Parathyroid adenoma (tissue), 2 donors: ENCODE results near the gene CDH13.
"Not testable (repeated sequence)": the region's sequence is repeated elsewhere in the genome, so short reads cannot be mapped to it uniquely, and the experiment has no call there.

Source experiments
- H2AFZ ChIP-seq: fragments of 300-600 bp; sonication (generic); one replicate; pipeline ENCODE4 v1.7.0; 2017; ENCODE audit warnings: antibody characterized with exemption, mild to moderate bottlenecking
- H3K27ac ChIP-seq: fragments of 300-600 bp; sonication (generic); one replicate; pipeline ENCODE4 v1.7.0; 2017
- H3K27me3 ChIP-seq: fragments of 300-600 bp; sonication (generic); one replicate; pipeline ENCODE4 v1.7.0; 2017; ENCODE audit warnings: low read length; ENCODE audit not compliant: control insufficient read depth, insufficient read depth
- H3K36me3 ChIP-seq: fragments of 300-600 bp; sonication (generic); one replicate; pipeline ENCODE4 v1.7.0; 2017; ENCODE audit warnings: low read length; ENCODE audit not compliant: control insufficient read depth, insufficient read depth
- H3K4me1 ChIP-seq: fragments of 300-600 bp; sonication (generic); one replicate; pipeline ENCODE4 v1.7.0; 2017; ENCODE audit warnings: control low read depth
- H3K4me2 ChIP-seq: fragments of 300-600 bp; sonication (generic); one replicate; pipeline ENCODE4 v1.7.0; 2017; ENCODE audit warnings: low read length
- H3K4me3 ChIP-seq: fragments of 300-600 bp; sonication (generic); one replicate; pipeline ENCODE4 v1.7.0; 2017; ENCODE audit warnings: low read depth, low read length
- H3K79me2 ChIP-seq: fragments of 300-600 bp; sonication (generic); one replicate; pipeline ENCODE4 v1.7.0; 2017; ENCODE audit warnings: control low read depth
- H3K9ac ChIP-seq: fragments of 300-600 bp; sonication (generic); one replicate; pipeline ENCODE4 v1.7.0; 2017; ENCODE audit warnings: mild to moderate bottlenecking
- H3K9me3 ChIP-seq: fragments of 300-600 bp; sonication (generic); one replicate; pipeline ENCODE4 v1.7.0; 2017; ENCODE audit warnings: low read length; ENCODE audit not compliant: control insufficient read depth
- TF ChIP-seq, protein P1 (sequence below): fragments of 300-600 bp; sonication (generic); IDR thresholded peaks from one replicate; pipeline ENCODE4 v1.7.0; 2017; ENCODE audit warnings: antibody characterized with exemption, mild to moderate bottlenecking
- donor health status: primary hyperparathyroidism.

Gene CDH13

DNA sequence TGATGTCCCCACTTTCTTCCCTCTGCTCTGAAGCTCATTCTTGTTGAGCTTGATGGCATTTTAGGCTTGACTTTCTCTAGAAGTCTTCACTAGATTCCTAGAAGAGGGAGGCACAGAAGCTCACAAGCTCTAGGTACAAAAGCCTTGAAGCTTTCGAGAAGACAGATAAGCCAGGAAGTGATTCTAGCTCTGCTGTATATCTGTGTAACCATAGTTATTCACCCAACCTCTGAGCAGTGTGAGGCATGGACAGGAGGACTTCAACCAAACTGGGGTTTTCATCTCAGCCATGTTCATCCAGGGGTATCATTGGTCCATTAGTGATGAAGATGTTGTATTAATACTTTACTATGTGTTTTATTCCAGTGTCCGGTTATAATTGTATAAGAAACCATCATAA is 299.7 kb downstream of the CDH13 start:
- TF ChIP-seq, protein P1, sequence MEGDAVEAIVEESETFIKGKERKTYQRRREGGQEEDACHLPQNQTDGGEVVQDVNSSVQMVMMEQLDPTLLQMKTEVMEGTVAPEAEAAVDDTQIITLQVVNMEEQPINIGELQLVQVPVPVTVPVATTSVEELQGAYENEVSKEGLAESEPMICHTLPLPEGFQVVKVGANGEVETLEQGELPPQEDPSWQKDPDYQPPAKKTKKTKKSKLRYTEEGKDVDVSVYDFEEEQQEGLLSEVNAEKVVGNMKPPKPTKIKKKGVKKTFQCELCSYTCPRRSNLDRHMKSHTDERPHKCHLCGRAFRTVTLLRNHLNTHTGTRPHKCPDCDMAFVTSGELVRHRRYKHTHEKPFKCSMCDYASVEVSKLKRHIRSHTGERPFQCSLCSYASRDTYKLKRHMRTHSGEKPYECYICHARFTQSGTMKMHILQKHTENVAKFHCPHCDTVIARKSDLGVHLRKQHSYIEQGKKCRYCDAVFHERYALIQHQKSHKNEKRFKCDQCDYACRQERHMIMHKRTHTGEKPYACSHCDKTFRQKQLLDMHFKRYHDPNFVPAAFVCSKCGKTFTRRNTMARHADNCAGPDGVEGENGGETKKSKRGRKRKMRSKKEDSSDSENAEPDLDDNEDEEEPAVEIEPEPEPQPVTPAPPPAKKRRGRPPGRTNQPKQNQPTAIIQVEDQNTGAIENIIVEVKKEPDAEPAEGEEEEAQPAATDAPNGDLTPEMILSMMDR, result no peak
- no peaks in the 10 kb centered on the region for H3K79me2 ChIP-seq
- H3K36me3 ChIP-seq, result no peaks in the 10 kb centered on the region
- no peaks in the 10 kb centered on the region for H3K4me1 ChIP-seq
- H3K9ac ChIP-seq, result no peak overlapping the region
- no peaks in the 10 kb centered on the region for H3K27me3 ChIP-seq
- H3K27ac ChIP-seq, result no peak overlapping the region
- no peak overlapping the region for H2AFZ ChIP-seq
- H3K4me2 ChIP-seq, result no peak overlapping the region
- no peaks in the 10 kb centered on the region for H3K9me3 ChIP-seq
- H3K4me3 ChIP-seq, result no peak overlapping the region

- not testable (repeated sequence) for H3K36me3 ChIP-seq, H3K9ac ChIP-seq, H3K27me3 ChIP-seq, H3K9me3 ChIP-seq, H3K4me1 ChIP-seq, H3K4me3 ChIP-seq, H2AFZ ChIP-seq, H3K4me2 ChIP-seq, H3K27ac ChIP-seq, H3K79me2 ChIP-seq
These were observed 307.2 kb downstream of the CDH13 start for GRCh38 chr16:82933933-82934332.

- Histone ChIP-seq H3K79me2 (no peaks in the 10 kb centered on the region), H3K9ac (no peak overlapping the region), H2AFZ (no peak overlapping the region), H3K9me3 (no peaks in the 10 kb centered on the region), H3K4me1 (no peaks in the 10 kb centered on the region), H3K27ac (no peak overlapping the region), H3K4me2 (no peak overlapping the region), H3K4me3 (no peak overlapping the region), H3K27me3 (no peaks in the 10 kb centered on the region), H3K36me3 (no peaks in the 10 kb centered on the region)
- TF ChIP-seq, protein P1, result no peak
These were observed 309.0 kb downstream of the CDH13 start for GRCh38 chr16:82935766-82936165.

- H3K4me1 ChIP-seq, result no peaks in the 10 kb centered on the region
- no peak overlapping the region for H3K9ac ChIP-seq
- no peak overlapping the region for H2AFZ ChIP-seq
- no peak overlapping the region for H3K4me3 ChIP-seq
- H3K27ac ChIP-seq, result no peak overlapping the region
- H3K4me2 ChIP-seq, result no peak overlapping the region
- H3K27me3 ChIP-seq, result no peaks in the 10 kb centered on the region
- H3K9me3 ChIP-seq, result no peaks in the 10 kb centered on the region
- TF ChIP-seq, protein P1, result no peak
- no peaks in the 10 kb centered on the region for H3K36me3 ChIP-seq
- H3K79me2 ChIP-seq, result no peaks in the 10 kb centered on the region
These were observed 310.3 kb downstream of the CDH13 start for GRCh38 chr16:82936941-82937551.

- H3K9ac ChIP-seq, result no peak overlapping the region
- H3K27me3 ChIP-seq, result no peaks in the 10 kb centered on the region
- H3K36me3 ChIP-seq, result no peaks in the 10 kb centered on the region
- H3K27ac ChIP-seq, result no peak overlapping the region
- H3K9me3 ChIP-seq, result no peaks in the 10 kb centered on the region
- H2AFZ ChIP-seq, result no peak overlapping the region
- no peak overlapping the region for H3K4me3 ChIP-seq
- TF ChIP-seq, protein P1, result no peak
- H3K79me2 ChIP-seq, result no peaks in the 10 kb centered on the region
- H3K4me1 ChIP-seq, result no peaks in the 10 kb centered on the region
- H3K4me2 ChIP-seq, result no peak overlapping the region
These were observed 311.3 kb downstream of the CDH13 start for GRCh38 chr16:82937926-82938520.
